Right kidney (tissue), 1 donor: ENCODE data around the gene NEK10.

Source experiments
- DNase-seq: peaks from one replicate; pipeline ENCODE4 v3.0.0-alpha.2; 2016

The NEK10 gene

GRCh38 chr3:27171113-27171512, 198.1 kb downstream of the NEK10 start:
- no peak for DNase-seq

GRCh38 chr3:27166888-27167287, 202.3 kb downstream of the NEK10 start:
- no peak for DNase-seq

- no peak for DNase-seq
Observed at GRCh38 chr3:27165321-27165721, 203.9 kb downstream of the NEK10 start.

- DNase-seq = no peak
Observed at GRCh38 chr3:27160779-27161287, 208.3 kb downstream of the NEK10 start.

GRCh38 chr3:27160146-27160545, 209.0 kb downstream of the NEK10 start:
- no peak for DNase-seq

GRCh38 chr3:27147215-27147614, 222.0 kb downstream of the NEK10 start:
- DNase-seq = no peak

- no peak for DNase-seq
Observed at GRCh38 chr3:27146786-27147185, 222.4 kb downstream of the NEK10 start.

- DNase-seq = no peak
Observed at GRCh38 chr3:27145719-27146118, 223.5 kb downstream of the NEK10 start.

- no peak for DNase-seq
Observed at GRCh38 chr3:27141668-27142067, 227.5 kb downstream of the NEK10 start.

GRCh38 chr3:27138562-27138961, 230.6 kb downstream of the NEK10 start:
- DNase-seq = no peak

GRCh38 chr3:27138005-27138404, 231.2 kb downstream of the NEK10 start:
- no peak for DNase-seq

- DNase-seq = peak; percentile 40
Observed at GRCh38 chr3:27134171-27134796, 234.9 kb downstream of the NEK10 start.

GRCh38 chr3:27133060-27133459, 236.1 kb downstream of the NEK10 start:
- DNase-seq = no peak

GRCh38 chr3:27130796-27131195, 238.4 kb downstream of the NEK10 start:
- DNase-seq = no peak

GRCh38 chr3:27127879-27128278, 241.3 kb downstream of the NEK10 start:
- no peak for DNase-seq

- no peak for DNase-seq
Observed at GRCh38 chr3:27127195-27127594, 242.0 kb downstream of the NEK10 start.

- DNase-seq = no peak
Observed at GRCh38 chr3:27125821-27126501, 243.2 kb downstream of the NEK10 start.

- no peak for DNase-seq
Observed at GRCh38 chr3:27119639-27120038, 249.5 kb downstream of the NEK10 start.

GRCh38 chr3:27115352-27115751, 253.8 kb downstream of the NEK10 start:
- DNase-seq = no peak

- DNase-seq = no peak
Observed at GRCh38 chr3:27114684-27115083, 254.5 kb downstream of the NEK10 start.

- DNase-seq = no peak
Observed at GRCh38 chr3:27114129-27114528, 255.1 kb downstream of the NEK10 start.

- DNase-seq = no peak
Observed at GRCh38 chr3:27110020-27110419, 259.2 kb downstream of the NEK10 start.

- no peak for DNase-seq
Observed at GRCh38 chr3:27108322-27108721, 260.9 kb downstream of the NEK10 start.

GRCh38 chr3:27105904-27106303, 263.3 kb downstream of the NEK10 start:
- no peak for DNase-seq
